T-helper 9 cell (primary cell): ENCODE data around the gene YY1AP1.
"Not testable (repeated sequence)": the region's sequence is repeated elsewhere in the genome, so short reads cannot be mapped to it uniquely, and the experiment has no call there.

Source experiments
- DNase-seq: peaks from one replicate; pipeline ENCODE4 v3.0.0-alpha.2; 2020
- total RNA-seq, 2 donors: gene quantifications; one replicate each; lab custom pipeline; 2026; lab: John Stamatoyannopoulos, UW

Gene YY1AP1, protein sequence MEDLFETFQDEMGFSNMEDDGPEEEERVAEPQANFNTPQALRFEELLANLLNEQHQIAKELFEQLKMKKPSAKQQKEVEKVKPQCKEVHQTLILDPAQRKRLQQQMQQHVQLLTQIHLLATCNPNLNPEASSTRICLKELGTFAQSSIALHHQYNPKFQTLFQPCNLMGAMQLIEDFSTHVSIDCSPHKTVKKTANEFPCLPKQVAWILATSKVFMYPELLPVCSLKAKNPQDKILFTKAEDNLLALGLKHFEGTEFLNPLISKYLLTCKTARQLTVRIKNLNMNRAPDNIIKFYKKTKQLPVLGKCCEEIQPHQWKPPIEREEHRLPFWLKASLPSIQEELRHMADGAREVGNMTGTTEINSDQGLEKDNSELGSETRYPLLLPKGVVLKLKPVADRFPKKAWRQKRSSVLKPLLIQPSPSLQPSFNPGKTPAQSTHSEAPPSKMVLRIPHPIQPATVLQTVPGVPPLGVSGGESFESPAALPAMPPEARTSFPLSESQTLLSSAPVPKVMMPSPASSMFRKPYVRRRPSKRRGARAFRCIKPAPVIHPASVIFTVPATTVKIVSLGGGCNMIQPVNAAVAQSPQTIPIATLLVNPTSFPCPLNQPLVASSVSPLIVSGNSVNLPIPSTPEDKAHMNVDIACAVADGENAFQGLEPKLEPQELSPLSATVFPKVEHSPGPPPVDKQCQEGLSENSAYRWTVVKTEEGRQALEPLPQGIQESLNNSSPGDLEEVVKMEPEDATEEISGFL
- total RNA-seq: 74.8 to 76.3 reads per million in 2 donors

GRCh38 chr1:155688324-155689080 is at the start of gene YY1AP1:
YY1AP1 (minus strand) TSS chr1:155688774; CDS start chr1:155680436, 8,338 bp downstream.
- peak; percentile 88 for DNase-seq

- no peak for DNase-seq
Measured at GRCh38 chr1:155729031-155729898, 40.7 kb upstream of the YY1AP1 start.

DNA sequence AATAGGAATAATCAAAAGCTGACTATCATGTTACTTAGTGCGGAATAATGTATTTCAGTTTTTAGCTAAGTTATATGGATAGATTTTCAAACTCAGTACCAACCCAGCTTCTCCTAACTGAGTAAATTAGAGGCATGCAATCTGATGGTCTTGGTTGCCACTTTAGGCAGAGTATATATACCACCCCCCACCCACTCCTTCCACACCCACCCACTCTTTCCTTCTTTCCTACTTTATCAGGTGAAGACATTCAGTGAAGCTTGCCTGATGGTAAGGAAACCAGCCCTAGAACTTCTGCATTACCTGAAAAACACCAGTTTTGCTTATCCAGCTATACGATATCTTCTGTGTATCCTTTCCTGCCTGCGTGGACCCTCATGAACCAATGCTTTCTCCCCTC is 36.6 kb upstream of the YY1AP1 start:
- DNase-seq: no peak

DNA sequence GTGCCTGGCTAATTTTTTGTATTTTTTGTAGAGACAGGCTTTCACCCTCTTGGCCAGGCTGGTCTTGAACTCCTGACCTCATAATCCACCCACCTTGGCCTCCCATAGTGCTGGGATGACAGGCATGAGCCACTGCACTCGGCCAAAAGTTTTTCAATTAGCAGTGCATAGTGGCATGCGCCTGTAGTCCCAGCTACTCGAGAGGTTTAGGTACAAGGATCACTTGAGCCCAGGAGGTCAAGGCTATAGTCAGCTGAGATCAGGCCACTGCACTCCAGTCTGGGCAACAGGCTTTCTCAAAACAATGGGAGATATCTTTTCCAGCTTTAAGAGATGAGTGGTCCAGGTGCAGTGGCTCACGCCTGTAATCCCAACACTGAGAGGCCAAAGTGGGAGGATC is 31.1 kb upstream of the YY1AP1 start:
- DNase-seq: no peak

DNA sequence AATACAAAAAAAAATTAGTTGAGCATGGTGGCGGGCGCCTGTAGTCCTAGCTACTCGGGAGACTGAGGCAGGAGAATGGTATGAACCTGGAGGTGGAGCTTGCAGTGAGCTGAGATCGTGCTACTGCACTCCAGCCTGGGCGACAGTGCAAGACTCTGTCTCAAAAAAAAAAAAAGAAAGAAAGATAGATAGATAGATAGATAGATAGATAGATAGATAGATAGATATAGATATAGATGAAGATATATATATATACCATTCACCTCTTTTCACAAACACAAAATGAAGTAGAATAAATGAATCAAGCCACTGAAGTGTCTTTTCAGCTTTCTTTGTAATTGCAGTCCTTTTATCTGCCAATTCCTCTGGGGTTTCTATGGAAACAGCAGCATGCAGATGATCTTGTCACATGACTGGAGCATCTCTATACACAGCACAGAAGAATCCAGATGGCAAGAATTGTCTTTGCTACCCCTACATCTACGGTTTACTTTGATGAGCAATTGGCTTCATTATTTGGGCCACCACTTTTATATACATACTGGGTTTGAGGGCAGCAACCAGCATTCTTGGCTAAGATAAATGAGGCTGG is 30.0 kb upstream of the YY1AP1 start:
- not testable (repeated sequence) for DNase-seq

- no peak for DNase-seq
Measured at GRCh38 chr1:155717041-155717440, 28.5 kb upstream of the YY1AP1 start.

DNA sequence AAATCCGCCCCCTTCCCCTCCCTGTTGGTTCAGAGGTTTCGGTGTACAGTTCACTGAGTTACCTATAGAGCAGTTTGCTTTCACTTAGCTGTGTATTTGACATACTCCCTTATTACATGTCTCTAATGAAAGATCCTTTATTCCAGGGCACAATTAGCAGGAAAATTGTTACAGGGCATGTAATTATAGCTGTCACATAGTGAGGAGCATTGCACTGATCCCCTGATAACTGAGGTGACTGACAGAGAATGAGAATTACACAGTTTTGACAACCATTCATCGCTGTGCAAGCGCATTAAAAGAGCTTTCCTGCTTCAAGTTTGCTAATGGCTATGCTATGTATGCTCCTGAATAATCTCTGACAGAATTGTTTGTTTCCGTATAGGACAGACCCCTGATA is 27.2 kb upstream of the YY1AP1 start:
- DNase-seq: no peak

- not testable (repeated sequence) for DNase-seq
Measured at GRCh38 chr1:155715056-155715455, 26.5 kb upstream of the YY1AP1 start.

DNA sequence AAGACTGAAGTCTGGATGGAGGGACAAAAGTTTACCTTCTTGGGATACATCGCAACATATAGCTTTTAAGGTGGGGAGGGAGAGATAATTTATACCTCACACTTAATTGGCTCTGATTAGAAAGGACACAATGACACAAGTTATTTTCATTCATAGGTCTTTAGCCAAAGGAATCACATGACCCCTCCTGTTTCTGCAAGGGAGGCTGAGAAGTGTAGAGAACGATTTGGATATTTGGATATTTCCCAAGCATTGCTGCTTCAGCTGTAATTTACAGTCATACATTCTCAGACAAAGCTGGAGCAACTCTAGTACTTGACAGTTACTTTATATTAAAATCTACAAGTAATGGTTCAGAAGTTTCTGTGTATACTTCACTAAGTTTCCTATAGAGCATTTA is 24.5 kb upstream of the YY1AP1 start:
- DNase-seq: no peak

GRCh38 chr1:155712636-155713035 is 24.1 kb upstream of the YY1AP1 start:
- DNase-seq: not testable (repeated sequence)

DNA sequence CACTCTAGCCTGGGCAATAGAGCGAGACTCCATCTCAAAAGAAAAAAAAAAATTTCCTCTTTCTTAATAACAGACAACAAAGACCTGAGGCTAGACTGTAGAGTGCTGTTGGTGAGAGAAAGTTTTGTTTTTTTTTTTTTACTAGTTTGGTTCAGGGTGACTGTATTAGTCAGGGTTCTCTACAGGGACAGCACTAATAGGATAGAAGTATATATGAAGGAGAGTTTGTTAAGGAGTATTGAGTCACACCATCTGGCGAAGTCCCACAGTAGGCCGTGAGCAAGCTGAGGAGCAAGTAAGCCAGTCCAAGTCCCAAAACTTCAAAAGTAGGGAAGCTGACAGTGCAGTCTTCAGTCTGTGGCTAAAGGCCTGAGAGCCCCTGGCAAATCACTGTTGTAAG is 22.9 kb upstream of the YY1AP1 start:
- not testable (repeated sequence) for DNase-seq

DNA sequence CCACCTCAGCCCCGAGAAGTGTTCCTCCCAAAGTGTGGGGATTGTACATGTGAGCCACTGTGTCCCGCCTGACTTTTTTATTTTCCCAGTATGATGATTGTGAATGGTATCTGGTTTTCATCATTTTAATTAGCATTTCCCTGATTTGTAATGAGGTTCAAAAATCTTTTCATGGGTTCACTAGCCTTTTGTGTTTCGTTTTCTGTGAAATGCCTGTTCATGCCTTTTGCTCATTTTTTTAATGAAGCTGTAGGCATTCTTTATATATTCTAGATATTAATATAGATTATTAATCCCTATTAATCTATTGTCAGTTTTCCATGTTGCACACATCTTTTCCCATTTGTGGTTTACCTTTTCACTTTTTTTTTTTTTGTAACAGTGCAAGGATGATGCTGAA is 20.8 kb upstream of the YY1AP1 start:
- no peak for DNase-seq

DNA sequence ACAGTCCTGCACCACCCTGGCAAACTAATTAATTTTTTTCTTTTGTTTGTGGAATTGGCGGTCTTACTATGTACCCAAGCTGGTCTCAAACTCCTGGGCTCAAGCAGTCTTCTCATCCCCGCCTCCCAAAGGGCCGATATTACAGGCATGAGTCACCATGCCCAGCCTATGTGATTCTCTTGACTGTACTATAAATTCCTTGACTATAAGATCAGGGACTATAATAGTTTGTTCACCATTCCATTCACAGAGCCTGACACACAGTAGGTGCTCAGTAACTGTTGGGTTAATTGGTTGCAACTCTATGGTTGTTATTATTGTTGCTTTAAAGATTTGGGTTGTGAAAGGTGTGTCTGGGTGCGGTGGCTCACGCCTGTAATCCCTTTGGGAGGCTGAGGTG is 17.6 kb upstream of the YY1AP1 start:
- no peak for DNase-seq

- DNase-seq: not testable (repeated sequence)
Measured at GRCh38 chr1:155704414-155704813, 15.8 kb upstream of the YY1AP1 start.

GRCh38 chr1:155703216-155703615 is 14.6 kb upstream of the YY1AP1 start:
- no peak for DNase-seq

DNA sequence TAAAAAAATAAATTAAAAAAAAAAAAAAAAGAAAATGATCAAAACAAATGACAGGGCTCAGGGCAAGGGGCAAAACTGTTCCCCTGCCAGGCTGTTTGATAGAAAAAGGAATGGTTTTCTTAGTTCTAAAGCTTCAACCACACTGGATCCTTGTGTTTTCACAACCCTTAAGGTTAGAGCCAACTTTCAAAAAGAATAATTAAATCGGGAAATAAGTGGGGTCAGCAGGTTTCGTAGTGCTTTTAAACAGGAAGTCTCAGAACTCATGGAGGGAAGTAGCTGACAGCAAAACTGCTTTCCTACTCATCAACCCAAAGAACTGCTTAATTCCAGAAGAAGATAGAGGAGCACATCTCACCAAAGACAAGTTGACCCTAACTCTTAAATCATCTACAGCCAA is 13.1 kb upstream of the YY1AP1 start:
- DNase-seq: not testable (repeated sequence)

GRCh38 chr1:155699062-155699461 is 10.5 kb upstream of the YY1AP1 start:
- not testable (repeated sequence) for DNase-seq

GRCh38 chr1:155698382-155699038 is 9.9 kb upstream of the YY1AP1 start:
- DNase-seq: no peak

GRCh38 chr1:155697616-155698015 is 9.0 kb upstream of the YY1AP1 start:
- DNase-seq: not testable (repeated sequence)

- no peak for DNase-seq
Measured at GRCh38 chr1:155697046-155697445, 8.5 kb upstream of the YY1AP1 start.

DNA sequence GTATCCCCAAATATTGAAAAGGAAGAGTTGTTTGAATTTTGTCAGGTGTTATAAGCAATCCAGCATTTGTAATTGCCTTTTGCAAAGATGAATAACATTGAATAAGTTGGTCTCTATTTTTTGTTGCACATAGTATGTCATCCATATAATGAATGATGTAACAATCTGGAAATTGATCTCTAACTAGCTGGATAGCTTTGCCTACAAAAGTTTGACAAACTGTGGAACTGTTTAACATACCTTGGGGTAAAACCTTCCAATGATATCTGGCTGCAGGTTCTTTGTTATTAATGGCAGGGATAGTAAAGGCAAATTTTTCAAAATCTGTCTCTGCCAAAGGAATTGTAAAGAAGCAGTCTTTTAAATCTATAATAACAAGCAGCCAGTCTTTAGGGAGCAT is 8.0 kb upstream of the YY1AP1 start:
- DNase-seq: no peak
